Erythroblast (primary cell): ENCODE results near the gene OGFRL1.

Source experiments
- GATA1 ChIP-seq: IDR thresholded peaks from 2 replicates; pipeline ENCODE4 v1.6.1; 2011; ENCODE audit warnings: low read depth, mild to moderate bottlenecking, control low read depth, low read length, moderate library complexity
- POLR2A ChIP-seq: IDR thresholded peaks from 2 replicates; pipeline ENCODE4 v1.6.1; 2011; ENCODE audit warnings: mild to moderate bottlenecking, low read length

DNA sequence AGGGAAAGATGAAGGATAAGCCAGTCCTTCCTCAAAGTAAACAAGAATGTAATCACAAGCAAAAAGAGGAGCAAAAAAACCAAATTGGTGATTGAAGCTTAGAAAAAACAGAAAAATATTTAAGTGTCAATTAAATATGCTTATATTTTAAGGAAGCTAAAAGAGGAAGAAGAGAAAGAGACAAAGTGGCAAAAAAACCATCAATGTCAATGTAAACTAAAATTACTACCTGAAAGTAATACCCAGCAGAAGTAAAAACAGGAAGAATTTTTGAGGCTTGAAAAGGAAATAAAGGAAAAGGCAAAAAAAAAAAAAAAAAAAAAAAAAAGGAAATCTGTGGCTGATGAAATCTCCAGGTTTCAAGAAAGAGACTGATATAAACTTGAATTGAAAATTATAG is 36.2 kb upstream of the OGFRL1 start:
- TF ChIP-seq POLR2A (no peak), GATA1 (no peak)
